Stimulated activated naive B cell treated with anti-CD40 and anti-IgM and Interleukin-4, amounts not matched to agents 10 μg/mL and 1 μg/mL and 100 μg/mL, for 72 hours (primary cell): ENCODE data around the gene DMRT1.
"Not testable (repeated sequence)": the region's sequence is repeated elsewhere in the genome, so short reads cannot be mapped to it uniquely, and the experiment has no call there.

ENCODE experiments used
- ATAC-seq, 2 donors: fragments of 150-1000 bp; cut with Tn5 transposase; replicated peaks; 2 replicates each; pipeline ENCODE4 v1.10.0; 2021; ENCODE audit warnings: moderate library complexity in 1 of 2
- DNase-seq: peaks from one replicate; pipeline ENCODE4 v3.0.0; 2021
- H3K27ac Mint-ChIP-seq: one replicate; pipeline ENCODE4 v1.8.0; 2022; ENCODE audit warnings: mild to moderate bottlenecking, mixed read lengths
- H3K27me3 Mint-ChIP-seq, 2 donors: one replicate each; pipeline ENCODE4 v1.8.0; 2022; ENCODE audit warnings: mixed read lengths in 2 of 2
- H3K36me3 Mint-ChIP-seq, 2 donors: one replicate each; pipeline ENCODE4 v1.8.0; 2022; ENCODE audit warnings: mixed read lengths in 2 of 2, mild to moderate bottlenecking in 1 of 2
- H3K4me1 Mint-ChIP-seq, 2 donors: one replicate each; pipeline ENCODE4 v1.8.0; 2022; ENCODE audit warnings: mixed read lengths in 2 of 2, mild to moderate bottlenecking in 1 of 2
- H3K4me3 Mint-ChIP-seq, 2 donors: one replicate each; pipeline ENCODE4 v1.8.0; 2022; ENCODE audit warnings: mild to moderate bottlenecking in 2 of 2, mixed read lengths in 2 of 2, moderate library complexity in 1 of 2
- H3K9me3 Mint-ChIP-seq, 2 donors: one replicate each; pipeline ENCODE4 v1.8.0; 2022; ENCODE audit warnings: mixed read lengths in 2 of 2, mild to moderate bottlenecking in 1 of 2

The DMRT1 gene

DNA sequence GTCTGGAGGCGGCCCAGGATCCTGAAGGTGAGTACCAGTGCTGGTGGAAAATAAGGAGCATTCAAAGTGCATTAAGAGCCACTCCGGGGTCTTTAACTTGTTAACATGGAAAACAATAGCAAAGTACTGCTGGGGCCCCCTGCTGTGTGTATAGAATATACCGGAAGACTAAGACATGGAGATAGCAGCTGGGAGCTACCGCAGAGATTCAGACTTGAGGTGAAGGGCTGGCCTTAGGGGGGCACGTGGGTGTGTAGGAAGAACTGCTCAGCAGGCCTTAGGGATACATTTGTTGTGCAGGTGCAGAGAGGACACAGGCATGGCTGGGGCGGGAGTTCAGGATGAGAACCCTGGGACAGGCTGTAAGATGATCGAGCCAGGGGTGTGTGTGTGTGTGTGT lies 1.2 kb upstream of the DMRT1 start:
- no peak for ATAC-seq
- no peak overlapping the region for H3K4me3 Mint-ChIP-seq
- peaks cover 4 to 14% of the 10 kb centered on the region in 2 donors for H3K4me1 Mint-ChIP-seq
- H3K36me3 Mint-ChIP-seq = no peaks in the 10 kb centered on the region
- peaks cover 41 to 69% of the 10 kb centered on the region in 2 donors for H3K27me3 Mint-ChIP-seq
- H3K27ac Mint-ChIP-seq = no peak overlapping the region
- no peaks in the 10 kb centered on the region for H3K9me3 Mint-ChIP-seq
- no peak for DNase-seq

DNA sequence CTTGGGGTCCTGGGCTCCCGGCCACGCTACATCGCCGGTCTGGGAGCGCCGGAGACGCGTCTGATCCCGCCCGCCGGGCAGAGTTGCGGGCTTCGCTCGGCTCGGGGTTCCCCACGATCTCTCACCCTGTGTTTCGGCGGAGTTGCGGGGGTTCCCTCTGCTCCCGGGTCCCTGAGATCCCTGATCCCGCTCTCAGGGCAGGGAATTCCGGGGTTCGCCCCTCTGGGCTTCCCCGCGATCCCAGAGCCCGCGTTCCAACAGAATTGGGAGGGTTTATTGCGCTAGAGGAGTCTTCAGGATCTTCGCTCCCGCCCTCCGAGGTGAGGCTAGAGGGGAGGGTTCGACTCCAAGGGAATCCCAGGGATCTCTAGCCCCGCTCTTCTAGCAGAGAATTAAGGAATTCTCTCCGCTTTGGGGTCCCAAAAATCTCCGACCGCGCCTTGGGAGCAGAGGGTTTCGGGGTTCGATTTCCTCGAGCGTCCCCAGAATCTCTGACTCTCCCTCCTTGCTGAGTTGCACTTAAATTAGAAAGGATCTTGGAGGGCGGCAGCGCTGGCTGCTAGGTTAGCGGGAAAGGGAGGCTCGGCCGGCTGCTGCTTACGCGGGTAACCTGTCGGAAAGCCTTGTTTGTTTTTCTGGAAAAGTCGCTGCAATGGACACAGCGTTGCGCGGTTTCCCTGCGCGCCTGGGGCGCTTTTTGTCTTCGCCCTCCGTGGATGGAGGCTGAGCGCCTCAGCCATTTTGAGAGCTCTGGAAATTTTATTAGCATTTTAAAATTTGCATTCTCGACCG lies 1.3 kb downstream of the DMRT1 start:
- Mint-ChIP-seq H3K27ac (peak overlapping the region; percentile 65), H3K36me3 (no peaks in the 10 kb centered on the region), H3K4me3 (no peak overlapping the region), H3K27me3 (peaks cover 49 to 72% of the 10 kb centered on the region in 2 donors), H3K9me3 (no peaks in the 10 kb centered on the region), H3K4me1 (peaks cover 4 to 14% of the 10 kb centered on the region in 2 donors)
- ATAC-seq (no peak), DNase-seq (no peak)

DNA sequence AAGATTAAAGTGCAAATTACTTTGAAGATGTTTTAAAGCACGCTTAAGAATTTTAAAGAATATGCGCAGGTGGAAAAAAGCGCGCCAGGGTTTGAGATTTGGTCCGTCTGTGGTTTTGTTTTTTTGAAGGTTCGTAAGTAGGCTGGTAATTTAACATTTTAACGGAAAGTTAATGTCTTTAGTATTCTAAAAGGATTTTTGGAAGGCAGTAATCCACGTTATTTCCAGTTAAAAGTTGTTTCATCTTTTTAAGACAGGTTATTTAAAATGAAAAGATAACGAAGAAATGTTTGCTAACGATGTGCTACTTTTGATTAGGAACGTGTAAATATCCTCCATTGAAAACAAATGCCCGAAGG lies 1.9 kb downstream of the DMRT1 start:
- Mint-ChIP-seq H3K4me3 (no peak overlapping the region), H3K4me1 (peaks cover 4 to 14% of the 10 kb centered on the region in 2 donors), H3K27ac (peak overlapping the region; percentile 65), H3K27me3 (peaks cover 47 to 69% of the 10 kb centered on the region in 2 donors), H3K9me3 (no peaks in the 10 kb centered on the region), H3K36me3 (no peaks in the 10 kb centered on the region)
- ATAC-seq (no peak), DNase-seq (no peak)

DNA sequence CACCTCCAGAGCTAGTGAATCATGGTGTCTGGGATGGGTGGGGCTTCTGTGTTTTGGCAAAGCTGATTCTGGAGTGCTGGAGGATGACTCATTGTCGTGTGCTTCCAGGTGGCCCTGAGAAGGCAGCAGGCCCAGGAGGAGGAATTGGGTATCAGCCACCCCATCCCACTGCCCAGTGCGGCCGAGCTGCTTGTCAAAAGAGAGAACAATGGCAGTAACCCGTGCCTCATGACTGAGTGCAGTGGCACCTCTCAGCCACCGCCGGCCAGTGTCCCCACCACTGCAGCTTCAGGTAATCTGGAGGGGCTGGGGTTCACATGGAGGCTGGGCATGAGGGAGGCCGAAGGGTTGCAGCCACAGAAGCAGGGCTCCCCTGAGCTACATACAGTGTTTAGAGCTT lies 5.4 kb downstream of the DMRT1 start:
- no peak overlapping the region for H3K27ac Mint-ChIP-seq
- ATAC-seq = no peak
- peaks cover 33 to 52% of the 10 kb centered on the region in 2 donors for H3K27me3 Mint-ChIP-seq
- H3K4me3 Mint-ChIP-seq = no peak overlapping the region
- peaks cover 2 to 8% of the 10 kb centered on the region in 2 donors for H3K4me1 Mint-ChIP-seq
- H3K36me3 Mint-ChIP-seq = no peaks in the 10 kb centered on the region
- no peak for DNase-seq
- H3K9me3 Mint-ChIP-seq = no peaks in the 10 kb centered on the region

DNA sequence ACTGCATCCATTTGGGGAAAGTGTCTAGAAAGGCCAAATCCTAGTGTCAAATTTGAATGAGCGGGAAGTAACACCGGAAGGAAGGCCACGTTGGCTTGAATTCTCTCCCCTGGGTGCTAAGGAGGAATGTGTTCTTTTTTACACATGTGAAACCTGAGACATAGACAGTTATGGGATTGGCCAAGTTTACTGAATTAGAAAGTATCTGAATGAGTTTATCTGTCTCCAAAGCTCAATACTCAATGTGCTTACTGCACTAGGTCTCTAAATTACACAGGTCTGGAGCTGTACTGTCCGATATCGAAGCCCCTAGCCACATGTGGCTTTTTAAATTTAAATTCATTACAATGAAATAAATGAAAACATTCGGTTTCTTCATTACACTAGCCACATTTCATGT lies 6.0 kb downstream of the DMRT1 start:
- Mint-ChIP-seq H3K27me3 (peaks cover 34 to 54% of the 10 kb centered on the region in 2 donors), H3K27ac (no peak overlapping the region), H3K4me1 (peaks cover 2 to 8% of the 10 kb centered on the region in 2 donors), H3K36me3 (no peaks in the 10 kb centered on the region), H3K4me3 (no peak overlapping the region), H3K9me3 (no peaks in the 10 kb centered on the region)
- no peak for ATAC-seq
- DNase-seq = no peak

DNA sequence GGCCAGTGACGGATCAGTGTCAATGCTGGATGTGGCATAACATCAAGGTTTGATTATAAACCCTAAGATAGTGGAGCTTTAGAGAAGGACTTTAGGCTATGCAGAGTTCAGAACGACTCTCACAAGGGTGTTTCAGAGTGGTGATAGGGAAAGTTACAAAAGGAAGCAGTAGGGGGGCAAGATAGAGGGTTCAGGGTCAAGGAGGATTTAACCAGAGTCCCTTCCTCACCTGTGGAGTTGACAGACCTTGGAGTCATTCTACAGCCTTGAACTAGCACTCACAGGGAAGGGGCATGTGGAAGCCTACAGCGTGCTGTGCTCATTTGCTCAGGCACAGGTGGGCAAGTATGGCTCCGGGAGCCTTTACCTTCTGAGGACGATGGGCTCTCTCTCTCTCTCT lies 7.9 kb downstream of the DMRT1 start:
- Mint-ChIP-seq H3K36me3 (no peaks in the 10 kb centered on the region), H3K4me3 (no peak overlapping the region), H3K9me3 (no peaks in the 10 kb centered on the region), H3K27ac (no peak overlapping the region), H3K4me1 (peaks cover 0 to 2% of the 10 kb centered on the region in 2 donors), H3K27me3 (peaks cover 29 to 48% of the 10 kb centered on the region in 2 donors)
- DNase-seq = no peak
- ATAC-seq = no peak

DNA sequence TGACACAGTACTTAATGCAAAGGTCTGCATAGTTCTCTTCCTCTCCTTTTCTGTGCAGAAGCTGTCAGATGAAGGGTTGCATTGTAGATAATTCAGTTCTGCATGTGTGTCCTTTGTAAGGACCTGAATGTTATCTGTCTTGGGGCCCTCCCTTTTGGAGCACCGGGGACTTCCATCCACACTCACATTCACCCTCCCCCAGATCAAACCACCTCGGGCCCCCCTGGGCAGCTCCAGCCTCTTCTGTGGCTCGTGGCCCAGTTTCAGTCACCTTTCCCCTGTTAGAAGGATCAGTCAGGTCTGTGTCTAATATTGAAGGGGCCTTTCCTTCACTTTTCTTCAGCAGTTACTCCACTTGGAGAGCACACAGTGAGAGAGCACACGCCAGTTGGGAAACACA lies 11.0 kb downstream of the DMRT1 start:
- no peak for ATAC-seq
- Mint-ChIP-seq H3K9me3 (no peaks in the 10 kb centered on the region), H3K27me3 (peaks cover 19 to 20% of the 10 kb centered on the region in 2 donors), H3K36me3 (no peaks in the 10 kb centered on the region), H3K27ac (no peak overlapping the region), H3K4me1 (peaks cover 0 to 2% of the 10 kb centered on the region in 2 donors), H3K4me3 (no peak overlapping the region)
- DNase-seq = no peak

DNA sequence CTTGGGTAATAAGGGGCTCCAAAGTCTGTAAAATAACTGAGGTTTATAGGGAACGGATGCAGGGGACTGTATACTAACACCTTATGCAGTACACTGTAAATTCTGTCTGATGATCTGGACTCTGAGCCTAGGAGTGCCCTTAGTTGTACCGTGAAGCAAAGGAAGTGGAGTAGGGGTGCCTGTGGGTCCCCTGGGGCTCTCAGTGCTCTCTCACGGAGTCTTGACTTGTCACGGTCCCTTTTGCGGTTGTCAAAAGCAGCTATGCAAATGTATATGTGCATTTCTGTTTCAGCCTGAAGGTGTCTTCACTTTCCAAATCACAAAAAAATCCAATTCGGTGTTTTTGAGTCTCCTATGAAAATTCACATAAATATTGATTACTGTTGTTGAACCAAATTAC lies 17.8 kb downstream of the DMRT1 start:
- ATAC-seq (peak; percentile 94 to 100), DNase-seq (peak; percentile 14)
- peaks cover 6 to 7% of the 10 kb centered on the region in 2 donors for H3K4me1 Mint-ChIP-seq
- H3K27me3 Mint-ChIP-seq = peaks cover 25 to 30% of the 10 kb centered on the region in 2 donors
- H3K4me3 Mint-ChIP-seq = no peak overlapping the region
- peaks cover 2 to 4% of the 10 kb centered on the region in 2 donors for H3K9me3 Mint-ChIP-seq
- H3K27ac Mint-ChIP-seq = no peak overlapping the region
- peaks cover 0 to 4% of the 10 kb centered on the region in 2 donors for H3K36me3 Mint-ChIP-seq

DNA sequence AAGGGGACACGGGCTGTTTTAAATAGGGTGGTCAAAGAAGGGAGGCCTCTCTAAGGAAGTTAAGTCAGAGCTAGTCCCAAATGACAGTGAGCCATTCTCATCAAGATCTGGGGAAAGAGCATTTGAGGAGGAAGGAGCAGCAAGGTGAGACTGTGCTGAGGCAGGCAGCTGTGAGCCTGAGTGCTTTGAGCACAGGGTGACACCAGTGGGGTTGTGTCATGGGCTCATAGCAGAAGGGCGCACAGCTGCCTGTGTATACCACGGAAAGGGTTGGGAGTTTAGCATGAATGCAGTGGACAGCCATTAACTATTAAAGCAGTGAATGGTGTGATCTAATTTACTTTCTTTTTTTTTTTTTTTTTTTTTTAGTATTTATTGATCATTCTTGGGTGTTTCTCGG lies 19.2 kb downstream of the DMRT1 start:
- peaks cover 0 to 4% of the 10 kb centered on the region in 2 donors for H3K36me3 Mint-ChIP-seq
- H3K27me3 Mint-ChIP-seq = peaks cover 28 to 30% of the 10 kb centered on the region in 2 donors
- no peak overlapping the region for H3K4me3 Mint-ChIP-seq
- H3K4me1 Mint-ChIP-seq = peaks cover 6 to 7% of the 10 kb centered on the region in 2 donors
- DNase-seq (no peak), ATAC-seq (no peak)
- H3K27ac Mint-ChIP-seq = no peak overlapping the region
- H3K9me3 Mint-ChIP-seq = peaks cover 2 to 4% of the 10 kb centered on the region in 2 donors

DNA sequence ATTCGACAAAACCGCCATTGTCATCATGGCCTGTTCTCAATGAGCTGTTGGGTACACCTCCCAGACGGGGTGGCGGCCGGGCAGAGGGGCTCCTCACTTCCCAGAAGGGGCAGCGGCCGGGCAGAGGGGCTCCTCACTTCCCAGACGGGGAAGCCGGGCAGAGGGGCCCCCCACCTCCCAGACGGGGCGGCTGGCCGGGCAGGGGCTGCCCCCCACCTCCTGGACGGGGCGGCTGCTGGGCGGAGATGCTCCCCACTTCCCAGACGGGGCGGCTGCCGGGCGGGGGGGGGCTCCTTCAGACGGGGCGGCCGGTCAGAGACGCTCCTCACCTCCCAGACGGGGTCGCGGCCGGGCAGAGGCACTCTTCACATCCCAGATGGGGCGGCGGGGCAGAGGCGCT lies 20.0 kb downstream of the DMRT1 start:
- ATAC-seq, H3K9me3 Mint-ChIP-seq, H3K27ac Mint-ChIP-seq, H3K36me3 Mint-ChIP-seq, H3K4me1 Mint-ChIP-seq, DNase-seq, H3K4me3 Mint-ChIP-seq: not testable (repeated sequence)
- H3K27me3 Mint-ChIP-seq = peaks cover 31 to 34% of the 10 kb centered on the region in 2 donors

DNA sequence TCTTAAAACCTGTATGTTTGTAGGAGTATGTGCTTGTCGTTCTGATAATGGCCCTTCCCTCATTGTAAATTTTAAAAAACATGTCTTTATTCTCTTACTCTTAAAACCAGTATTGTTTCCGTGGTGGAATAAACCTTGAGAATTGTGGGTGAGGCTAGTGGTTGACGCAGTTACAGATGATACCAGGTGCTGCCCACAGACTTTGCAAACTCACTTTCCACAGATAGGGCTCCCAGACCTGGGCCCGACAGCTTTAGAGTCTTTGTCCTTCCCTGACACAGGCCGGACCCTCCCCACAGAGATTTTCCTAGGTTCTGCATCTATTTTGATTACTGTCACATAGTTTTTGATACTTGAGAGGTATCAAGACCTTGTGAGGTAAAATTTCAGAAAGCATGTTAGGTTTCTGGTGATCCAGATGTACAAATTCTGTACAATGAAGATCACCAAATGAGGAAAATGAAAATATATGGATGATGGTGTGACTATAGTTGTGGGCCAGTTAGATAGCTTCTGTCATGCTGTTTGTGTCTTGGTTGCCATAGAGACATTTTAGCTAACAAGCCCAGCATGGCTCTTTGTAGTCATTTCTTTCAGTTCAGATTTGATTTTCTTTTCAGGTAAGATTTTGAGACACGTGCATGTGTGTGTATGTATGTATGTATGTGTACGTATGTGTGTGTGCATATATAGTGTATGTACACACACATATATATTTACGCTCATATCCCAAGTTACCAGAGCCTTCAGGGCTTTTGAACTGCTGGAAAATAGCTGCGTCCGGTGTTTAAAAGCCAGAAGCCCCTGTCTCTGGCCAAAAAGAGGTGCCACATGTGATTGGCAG lies 33.8 kb downstream of the DMRT1 start:
- DNase-seq (no peak), ATAC-seq (no peak)
- no peak overlapping the region for H3K27ac Mint-ChIP-seq
- H3K27me3 Mint-ChIP-seq = peaks cover 7 to 41% of the 10 kb centered on the region in 2 donors
- no peaks in the 10 kb centered on the region for H3K36me3 Mint-ChIP-seq
- H3K4me1 Mint-ChIP-seq = no peaks in the 10 kb centered on the region
- no peaks in the 10 kb centered on the region for H3K9me3 Mint-ChIP-seq
- H3K4me3 Mint-ChIP-seq = no peak overlapping the region

DNA sequence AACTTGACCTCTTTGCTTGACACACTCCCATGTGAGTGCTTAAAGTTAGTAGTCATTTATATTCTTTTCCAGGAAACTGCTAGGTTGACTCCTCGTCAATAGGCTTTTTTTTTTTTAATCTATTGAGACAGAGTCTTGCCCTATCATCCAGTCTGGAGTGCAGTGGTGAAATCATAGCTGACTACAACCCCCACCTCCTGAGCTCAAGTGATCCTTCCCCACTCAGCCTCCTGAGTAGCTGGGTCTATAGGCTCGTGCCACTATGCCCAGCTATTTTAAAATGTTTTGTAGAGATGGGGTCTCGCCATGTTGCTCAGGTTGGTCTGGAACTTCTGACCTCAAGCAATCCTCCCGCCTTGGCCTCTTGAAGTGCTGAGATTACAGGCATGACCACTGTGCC lies 34.9 kb downstream of the DMRT1 start:
- DNase-seq (no peak), ATAC-seq (no peak)
- H3K4me1 Mint-ChIP-seq = no peaks in the 10 kb centered on the region
- no peaks in the 10 kb centered on the region for H3K9me3 Mint-ChIP-seq
- H3K36me3 Mint-ChIP-seq = no peaks in the 10 kb centered on the region
- no peak overlapping the region for H3K27ac Mint-ChIP-seq
- no peak overlapping the region for H3K4me3 Mint-ChIP-seq
- H3K27me3 Mint-ChIP-seq = peaks cover 14 to 50% of the 10 kb centered on the region in 2 donors

DNA sequence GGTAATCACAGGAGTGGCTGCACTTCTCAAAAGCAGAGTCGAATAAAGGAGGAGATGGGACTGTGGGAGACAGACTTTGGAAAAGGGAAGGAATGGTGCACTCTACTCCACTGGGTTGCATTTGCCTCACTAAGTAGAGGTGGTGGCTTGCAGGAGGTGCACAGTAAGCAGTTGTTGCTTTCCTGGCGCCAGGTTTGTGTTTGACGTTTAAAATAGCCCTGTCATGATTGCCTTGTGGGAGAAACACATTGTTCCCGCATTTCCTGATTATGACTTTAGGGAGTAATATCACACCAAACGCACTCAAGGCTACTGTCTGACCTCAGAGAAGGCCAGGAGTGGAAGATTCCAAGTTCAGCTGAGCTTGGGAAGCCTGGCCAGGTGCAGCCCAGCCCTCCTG lies 36.7 kb downstream of the DMRT1 start:
- H3K9me3 Mint-ChIP-seq = no peaks in the 10 kb centered on the region

DNA sequence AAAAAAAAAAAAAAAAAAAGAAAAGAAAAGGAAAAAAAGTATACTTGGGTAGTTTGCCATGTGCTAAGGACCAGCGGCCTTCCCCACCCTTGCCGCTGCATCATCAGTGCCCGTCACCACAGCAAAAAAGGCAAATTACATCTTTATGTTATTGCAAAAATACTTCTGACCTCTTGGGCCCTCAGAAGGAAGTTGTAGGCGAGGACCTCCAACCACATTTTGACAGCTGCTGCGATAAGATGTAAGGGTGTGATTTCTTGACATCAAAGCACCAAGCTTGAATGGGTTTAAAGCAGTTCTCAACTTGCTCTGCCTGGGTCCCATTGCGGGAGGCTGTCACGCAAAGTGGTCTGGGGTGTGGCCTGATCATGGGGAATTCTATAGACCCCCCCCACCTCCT lies 39.2 kb downstream of the DMRT1 start:
- H3K4me1 Mint-ChIP-seq = peaks cover 0 to 2% of the 10 kb centered on the region in 2 donors
- DNase-seq (no peak), ATAC-seq (peak; percentile 27 to 36)
- H3K9me3 Mint-ChIP-seq = no peaks in the 10 kb centered on the region
- no peak overlapping the region for H3K4me3 Mint-ChIP-seq
- peaks cover 33 to 54% of the 10 kb centered on the region in 2 donors for H3K27me3 Mint-ChIP-seq
- no peak overlapping the region for H3K27ac Mint-ChIP-seq
- no peaks in the 10 kb centered on the region for H3K36me3 Mint-ChIP-seq

More for the DNA sequence above, 36.7 kb downstream of the DMRT1 start:
- no peaks in the 10 kb centered on the region for H3K36me3 Mint-ChIP-seq
- peaks cover 30 to 68% of the 10 kb centered on the region in 2 donors for H3K27me3 Mint-ChIP-seq
- H3K27ac Mint-ChIP-seq = no peak overlapping the region
- ATAC-seq (no peak), DNase-seq (no peak)
- H3K4me3 Mint-ChIP-seq = no peak overlapping the region
- H3K4me1 Mint-ChIP-seq = peaks cover 0 to 2% of the 10 kb centered on the region in 2 donors
